HG03442 (cell line): ENCODE results near the gene PRKG2.
"Not testable (repeated sequence)": the region's sequence is repeated elsewhere in the genome, so short reads cannot be mapped to it uniquely, and the experiment has no call there.

Experiments
- ATAC-seq: cut with Tn5 transposase; IDR thresholded peaks from one replicate; pipeline ENCODE4 v1.9.1; 2021; ENCODE audit warnings: mild to moderate bottlenecking, moderate library complexity; ENCODE audit not compliant: unreplicated experiment

The PRKG2 gene

GRCh38 chr4:81214881-81215868 lies at the start of gene PRKG2:
Gene PRKG2 (minus strand): TSS chr4:81215222. CDS start chr4:81205047, 10,175 bp downstream.
- ATAC-seq: no peak

- ATAC-seq: no peak
These were observed 45.5 kb upstream of the PRKG2 start for GRCh38 chr4:81260443-81261101.

- no peak for ATAC-seq
These were observed 44.0 kb upstream of the PRKG2 start for GRCh38 chr4:81258841-81259550.

GRCh38 chr4:81257816-81258215 lies 42.8 kb upstream of the PRKG2 start:
- ATAC-seq: no peak

GRCh38 chr4:81257021-81257420 lies 42.0 kb upstream of the PRKG2 start:
- no peak for ATAC-seq

- no peak for ATAC-seq
These were observed 41.3 kb upstream of the PRKG2 start for GRCh38 chr4:81256059-81256970.

- no peak for ATAC-seq
These were observed 40.5 kb upstream of the PRKG2 start for GRCh38 chr4:81255524-81255923.

GRCh38 chr4:81250430-81250829 lies 35.4 kb upstream of the PRKG2 start:
- ATAC-seq: no peak

- no peak for ATAC-seq
These were observed 30.4 kb upstream of the PRKG2 start for GRCh38 chr4:81245218-81246009.

GRCh38 chr4:81237791-81238190 lies 22.8 kb upstream of the PRKG2 start:
- ATAC-seq: no peak

GRCh38 chr4:81235982-81236749 lies 21.1 kb upstream of the PRKG2 start:
- ATAC-seq: no peak

- ATAC-seq: no peak
These were observed 12.9 kb upstream of the PRKG2 start for GRCh38 chr4:81227968-81228367.

GRCh38 chr4:81227138-81227537 lies 12.1 kb upstream of the PRKG2 start:
- ATAC-seq: no peak

GRCh38 chr4:81225252-81225651 lies 10.2 kb upstream of the PRKG2 start:
- no peak for ATAC-seq

- not testable (repeated sequence) for ATAC-seq
These were observed 7.1 kb upstream of the PRKG2 start for GRCh38 chr4:81222082-81222472.

- ATAC-seq: no peak
These were observed 6.5 kb upstream of the PRKG2 start for GRCh38 chr4:81221303-81222081.

- ATAC-seq: no peak
These were observed 5.2 kb upstream of the PRKG2 start for GRCh38 chr4:81220271-81220670.

- ATAC-seq: no peak
These were observed 3.2 kb upstream of the PRKG2 start for GRCh38 chr4:81218206-81218605.
